Jurkat, Clone E6-1 (cell line): ENCODE data around the gene DENND6B.

Source experiments
- DNase-seq: peaks from one replicate; pipeline ENCODE4 v3.0.0-alpha.2; 2011; ENCODE audit warnings: low read depth, low spot score
- H3K4me3 ChIP-seq: 2 replicates; pipeline ENCODE4 v1.5.1; 2011; ENCODE audit warnings: mild to moderate bottlenecking, low read length, control low read depth, moderate library complexity

Gene DENND6B

GRCh38 chr22:50305923-50306566 lies 20.8 kb downstream of the DENND6B start:
- no peak overlapping the region for H3K4me3 ChIP-seq
- no peak for DNase-seq

DNA sequence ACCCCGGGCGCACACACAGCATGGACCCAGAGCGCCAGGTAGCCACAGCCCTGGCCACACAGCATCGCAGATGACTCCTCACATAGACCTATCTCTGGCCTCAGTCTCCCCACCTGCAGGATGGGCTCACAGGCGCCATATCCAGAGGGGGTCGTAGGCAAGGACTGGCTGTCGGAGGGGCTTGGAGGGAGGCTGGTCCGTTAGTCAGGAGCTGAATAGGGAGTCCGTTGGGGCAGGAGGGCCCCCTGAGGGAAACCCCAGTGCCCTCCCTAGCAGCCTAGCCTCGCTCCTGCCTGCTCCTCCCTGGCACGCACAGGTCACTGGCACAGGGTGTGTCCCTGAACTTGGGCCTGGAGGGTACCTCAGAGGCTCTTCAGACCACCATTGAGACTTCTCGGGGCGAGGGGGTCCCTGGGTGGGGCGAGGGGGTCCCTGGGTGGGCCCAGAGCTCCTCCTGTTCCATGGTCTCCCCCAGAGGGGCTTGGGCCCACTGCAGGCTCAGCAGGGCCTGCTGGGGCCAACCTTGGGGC lies 21.4 kb downstream of the DENND6B start:
- no peak overlapping the region for H3K4me3 ChIP-seq
- DNase-seq: no peak

DNA sequence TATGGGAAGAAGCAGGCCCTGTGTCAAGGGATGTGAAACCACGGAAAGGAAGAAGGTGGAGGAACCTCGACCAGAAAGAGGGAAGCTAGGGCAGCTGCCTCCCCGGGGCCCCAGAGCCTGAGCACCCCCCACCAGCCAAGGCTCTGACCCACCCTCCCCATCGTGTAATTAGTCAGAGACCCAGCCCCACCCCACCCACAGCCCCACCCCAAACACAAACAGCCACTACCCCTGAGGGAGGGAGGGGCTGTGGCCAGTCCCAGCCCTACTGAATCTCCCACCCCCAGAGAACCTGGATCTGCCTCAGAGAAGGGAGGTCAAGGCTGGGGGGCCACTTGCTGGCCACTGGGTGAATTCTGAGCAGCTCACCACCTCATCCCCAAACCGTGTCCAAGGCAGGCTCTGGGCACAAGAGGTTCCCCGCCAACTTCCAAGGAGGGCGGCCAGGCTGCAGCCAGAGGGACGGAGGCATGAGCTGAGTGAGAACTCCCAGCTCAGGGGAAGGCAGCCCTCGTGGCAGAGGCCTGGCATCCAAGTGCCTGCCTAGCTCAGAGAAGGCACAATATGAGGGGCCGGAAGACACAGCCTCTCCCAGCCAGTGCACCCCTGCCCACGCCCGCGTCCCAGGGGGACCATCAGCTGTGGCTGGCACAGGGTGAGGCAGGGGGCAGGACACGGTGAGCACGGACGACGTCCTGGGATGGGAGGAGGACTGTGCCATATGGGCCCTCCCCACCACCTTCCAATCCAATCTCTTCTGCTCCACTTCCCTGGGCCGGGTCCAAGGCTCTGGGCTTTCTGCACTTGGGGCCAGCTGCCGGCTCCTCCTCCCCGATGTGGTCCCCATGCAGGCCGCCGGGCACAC lies 22.1 kb downstream of the DENND6B start:
- no peak overlapping the region for H3K4me3 ChIP-seq
- DNase-seq: no peak

DNA sequence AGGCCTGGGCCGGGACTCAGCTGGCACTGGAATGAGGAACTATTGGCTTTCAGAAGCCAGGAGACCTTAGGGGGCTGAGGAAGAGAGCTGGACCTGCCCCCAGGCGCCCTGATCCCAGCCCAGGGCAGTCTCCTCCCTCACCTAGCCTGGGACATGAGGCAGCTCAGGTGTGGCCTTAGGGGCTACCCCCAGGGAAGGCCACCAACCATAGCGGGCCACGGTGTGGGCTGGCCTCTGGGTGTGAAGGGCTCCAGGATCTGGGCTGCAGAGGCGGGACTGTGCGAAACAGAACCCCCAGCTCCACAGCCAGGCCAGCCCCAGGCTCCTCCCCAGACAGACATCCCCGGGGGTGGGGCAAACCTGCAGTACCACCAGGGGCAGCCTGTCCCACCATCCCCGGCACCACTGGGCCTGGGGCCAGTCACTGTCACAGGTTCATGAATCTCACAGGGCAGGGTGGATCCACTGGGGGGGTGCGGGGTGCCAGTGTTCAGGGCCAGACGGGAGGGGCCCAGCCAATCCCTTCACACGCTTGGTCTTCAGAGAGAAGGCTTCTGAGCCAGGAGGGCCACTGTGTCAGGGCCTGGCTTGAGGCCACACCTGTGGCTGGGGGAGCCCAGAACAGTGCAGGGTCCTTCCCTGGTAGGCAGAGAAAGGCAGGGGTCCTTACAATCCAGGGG lies 22.8 kb downstream of the DENND6B start:
- no peak for DNase-seq

DNA sequence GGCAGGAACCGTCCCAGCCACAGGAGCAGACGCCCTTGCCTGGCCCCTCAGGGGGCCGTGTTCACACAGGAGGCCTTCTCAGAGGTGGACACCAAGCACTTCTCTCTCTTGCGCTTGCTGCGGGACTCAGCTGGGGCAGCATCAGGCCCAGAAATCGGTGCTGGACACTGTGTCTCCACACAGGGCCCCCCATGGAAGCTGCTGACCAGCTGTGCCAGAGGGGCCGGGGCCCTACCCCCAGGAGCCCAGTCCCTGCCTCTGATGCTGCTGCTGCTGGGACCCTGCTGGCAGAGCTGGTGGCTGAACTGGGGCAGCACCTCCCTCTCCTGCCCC lies 23.3 kb downstream of the DENND6B start:
- DNase-seq: no peak
- no peak overlapping the region for H3K4me3 ChIP-seq

More for the DNA sequence above, 22.8 kb downstream of the DENND6B start:
- H3K4me3 ChIP-seq: no peak overlapping the region

DNA sequence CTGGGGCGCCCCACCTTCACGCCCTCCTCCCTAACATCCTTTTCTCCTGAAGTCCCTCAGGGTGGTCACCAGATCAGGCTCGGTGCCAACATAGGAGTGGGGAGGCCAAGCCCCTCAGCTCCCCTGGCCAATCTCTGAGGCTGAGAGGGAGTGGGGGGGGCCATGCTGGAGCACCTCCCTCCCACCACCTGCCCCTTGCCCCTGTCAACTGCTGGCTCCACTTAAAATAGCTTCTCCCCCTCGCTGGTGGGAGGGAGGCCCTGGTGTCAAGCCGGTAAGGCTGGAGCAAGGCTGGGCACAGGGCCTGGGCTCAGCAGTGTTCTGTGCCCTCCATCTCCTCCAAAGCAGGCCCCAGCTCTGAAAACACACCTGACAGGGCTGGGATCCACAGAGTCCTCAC lies 24.2 kb downstream of the DENND6B start:
- no peak overlapping the region for H3K4me3 ChIP-seq
- no peak for DNase-seq

- no peak overlapping the region for H3K4me3 ChIP-seq
Measured at GRCh38 chr22:50302041-50302541, 24.7 kb downstream of the DENND6B start.

DNA sequence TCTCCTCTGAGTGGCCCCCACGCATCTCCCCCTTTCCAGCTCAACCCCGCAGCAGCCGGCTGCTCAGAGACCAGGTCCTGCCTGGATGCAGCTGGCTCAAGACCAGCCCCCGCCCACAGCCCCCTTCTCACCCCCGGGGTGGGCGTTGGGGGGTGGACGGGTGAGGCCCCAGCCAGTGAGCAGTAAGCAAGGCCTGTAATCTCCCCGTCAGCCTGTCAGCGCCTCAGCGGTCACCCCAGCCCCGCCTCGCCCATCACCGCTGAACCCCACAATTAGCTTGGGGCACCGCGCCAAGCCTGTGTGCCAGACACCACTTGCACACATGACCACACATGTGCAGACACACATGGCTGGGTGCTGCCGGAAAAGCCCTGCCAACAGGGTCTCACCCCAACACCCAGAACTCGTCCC lies 25.2 kb downstream of the DENND6B start:
- H3K4me3 ChIP-seq: no peak overlapping the region
- no peak for DNase-seq

More at GRCh38 chr22:50302041-50302541, 24.7 kb downstream of the DENND6B start:
- DNase-seq: no peak

DNA sequence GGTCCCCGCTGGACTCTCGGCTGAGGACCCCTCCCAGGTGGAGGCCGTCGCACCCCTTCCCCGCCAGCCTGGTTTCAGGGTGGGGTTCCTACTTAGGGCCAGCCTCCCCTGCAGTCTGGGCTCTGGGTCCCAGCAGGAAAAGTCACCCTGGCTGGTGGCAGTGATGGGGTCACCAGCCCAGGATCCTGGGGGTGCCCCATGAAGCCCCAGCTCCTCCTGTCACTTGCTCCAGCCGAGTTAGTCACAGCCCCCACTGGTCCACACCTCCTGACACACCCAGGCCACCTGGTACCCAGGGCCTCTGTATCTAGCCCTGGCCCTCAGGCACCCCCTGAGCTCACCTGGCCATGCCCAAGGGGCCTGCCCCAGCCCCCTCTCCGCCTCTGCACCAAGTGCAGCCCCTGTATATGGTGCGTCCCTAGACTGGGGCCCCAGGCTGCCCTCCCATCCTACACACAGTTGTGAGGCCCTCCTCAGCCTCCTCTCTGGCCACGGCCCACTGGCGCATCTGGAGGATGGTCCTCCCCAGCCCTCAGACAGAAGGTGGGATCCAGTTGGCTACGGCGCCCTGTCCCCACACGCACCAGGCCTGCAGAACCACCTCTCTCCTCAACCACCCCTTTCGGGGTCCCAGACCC lies 26.1 kb downstream of the DENND6B start:
- no peak for DNase-seq
- H3K4me3 ChIP-seq: no peak overlapping the region

DNA sequence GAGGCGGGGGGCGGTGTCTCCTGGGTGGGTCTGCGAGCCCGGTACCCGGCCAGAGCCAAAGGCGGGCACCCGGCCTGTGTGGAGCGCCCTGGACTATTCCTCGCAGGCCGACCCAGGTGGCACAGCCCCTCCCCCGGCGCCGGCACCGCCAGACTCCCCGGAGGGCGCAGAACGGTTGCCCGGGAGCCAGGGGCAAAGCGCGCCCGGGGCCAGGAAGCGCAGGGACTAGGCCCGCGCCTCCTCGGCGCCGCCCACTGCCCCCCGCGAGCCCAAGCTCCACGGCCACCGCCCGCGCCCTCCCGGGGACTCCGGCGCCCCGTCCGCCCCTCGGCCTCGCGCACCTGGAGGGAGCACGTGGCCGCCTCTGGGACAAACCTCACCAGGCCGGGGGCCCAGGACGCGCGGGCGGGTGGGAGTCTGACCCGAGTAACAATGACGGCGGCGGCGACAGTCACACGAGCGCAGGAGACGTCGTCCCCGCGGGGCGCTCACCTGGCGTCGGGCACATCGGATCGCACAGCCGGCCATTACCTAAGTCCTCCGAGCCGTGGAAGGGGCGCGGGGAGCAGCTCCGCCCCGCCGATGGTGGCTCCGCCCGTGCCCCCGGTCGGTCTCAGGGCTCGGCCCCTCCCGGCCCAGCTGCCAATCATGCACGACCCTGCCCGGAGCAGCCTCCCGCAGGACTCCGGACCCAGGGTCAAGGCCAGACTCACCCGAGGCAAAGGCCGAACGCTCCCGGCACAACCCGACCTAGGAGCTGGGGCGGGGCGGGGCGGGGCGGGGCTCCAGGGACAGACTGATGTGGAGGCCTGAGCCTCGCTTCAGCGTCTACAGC lies 26.8 kb downstream of the DENND6B start:
- no peak for DNase-seq
- no peak overlapping the region for H3K4me3 ChIP-seq

DNA sequence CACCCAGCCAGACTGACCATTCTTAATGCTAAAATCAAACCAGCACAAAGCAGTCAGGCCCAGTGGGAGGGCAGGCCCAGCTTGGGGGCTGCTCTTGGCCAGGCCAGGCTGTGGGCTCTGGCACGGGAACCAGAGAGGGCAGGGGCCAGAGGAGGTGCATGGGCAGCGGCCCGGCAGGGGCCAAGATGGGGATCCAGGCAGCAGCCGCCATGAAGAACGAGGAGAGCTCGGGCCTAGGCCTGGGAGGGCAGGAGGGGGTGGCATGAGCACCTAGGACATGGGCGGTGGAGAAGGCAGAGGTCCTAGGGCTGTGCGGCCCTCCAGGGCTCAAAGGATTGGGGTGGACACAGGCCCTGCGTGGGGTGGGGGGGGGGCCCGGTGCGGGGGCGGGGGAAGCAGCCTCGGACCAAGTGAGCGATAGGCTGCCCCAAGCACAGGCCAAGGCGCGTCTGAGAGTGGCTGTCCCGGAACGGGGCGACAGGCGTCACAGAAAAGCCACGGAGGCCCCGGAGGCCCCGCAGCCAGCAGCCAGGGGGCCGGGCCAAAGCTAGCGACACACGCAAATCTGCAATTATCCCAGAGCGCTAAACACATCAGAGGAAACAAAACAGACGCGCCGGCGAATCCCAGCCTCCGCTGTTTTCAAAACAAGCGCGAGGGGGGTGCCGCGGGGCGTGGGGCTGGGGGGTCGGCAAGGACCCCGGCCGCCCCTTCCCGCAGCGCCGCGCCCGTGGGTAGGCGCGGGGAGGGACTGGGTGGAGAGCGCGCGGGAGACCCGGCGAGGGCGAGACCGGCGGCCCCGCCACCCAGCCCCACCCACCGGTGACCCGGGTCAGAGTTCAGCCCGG lies 27.7 kb downstream of the DENND6B start:
- H3K4me3 ChIP-seq: no peak overlapping the region

DNA sequence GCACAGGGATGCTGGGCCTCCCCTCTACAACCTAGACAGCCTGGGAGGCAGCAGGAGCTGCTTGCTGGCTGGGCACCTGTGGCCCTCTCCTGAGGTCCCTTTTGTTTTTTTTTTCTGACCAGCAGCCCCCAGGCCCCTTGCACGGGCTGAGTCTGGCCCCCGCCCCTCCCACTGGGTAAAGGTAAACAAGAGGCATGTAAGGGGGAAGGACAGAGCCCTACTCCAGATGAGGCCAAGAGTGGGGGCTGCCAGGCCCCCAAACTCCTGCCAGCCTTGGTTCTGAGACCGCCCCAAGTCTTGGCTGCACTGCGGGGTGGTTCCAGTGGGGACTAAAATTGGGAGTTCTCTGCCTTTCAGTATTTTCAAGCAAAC lies 28.6 kb downstream of the DENND6B start:
- no peak overlapping the region for H3K4me3 ChIP-seq
- DNase-seq: no peak

More for the DNA sequence above, 27.7 kb downstream of the DENND6B start:
- no peak for DNase-seq

GRCh38 chr22:50297510-50298265 lies 29.1 kb downstream of the DENND6B start:
- no peak for DNase-seq
- H3K4me3 ChIP-seq: no peak overlapping the region

DNA sequence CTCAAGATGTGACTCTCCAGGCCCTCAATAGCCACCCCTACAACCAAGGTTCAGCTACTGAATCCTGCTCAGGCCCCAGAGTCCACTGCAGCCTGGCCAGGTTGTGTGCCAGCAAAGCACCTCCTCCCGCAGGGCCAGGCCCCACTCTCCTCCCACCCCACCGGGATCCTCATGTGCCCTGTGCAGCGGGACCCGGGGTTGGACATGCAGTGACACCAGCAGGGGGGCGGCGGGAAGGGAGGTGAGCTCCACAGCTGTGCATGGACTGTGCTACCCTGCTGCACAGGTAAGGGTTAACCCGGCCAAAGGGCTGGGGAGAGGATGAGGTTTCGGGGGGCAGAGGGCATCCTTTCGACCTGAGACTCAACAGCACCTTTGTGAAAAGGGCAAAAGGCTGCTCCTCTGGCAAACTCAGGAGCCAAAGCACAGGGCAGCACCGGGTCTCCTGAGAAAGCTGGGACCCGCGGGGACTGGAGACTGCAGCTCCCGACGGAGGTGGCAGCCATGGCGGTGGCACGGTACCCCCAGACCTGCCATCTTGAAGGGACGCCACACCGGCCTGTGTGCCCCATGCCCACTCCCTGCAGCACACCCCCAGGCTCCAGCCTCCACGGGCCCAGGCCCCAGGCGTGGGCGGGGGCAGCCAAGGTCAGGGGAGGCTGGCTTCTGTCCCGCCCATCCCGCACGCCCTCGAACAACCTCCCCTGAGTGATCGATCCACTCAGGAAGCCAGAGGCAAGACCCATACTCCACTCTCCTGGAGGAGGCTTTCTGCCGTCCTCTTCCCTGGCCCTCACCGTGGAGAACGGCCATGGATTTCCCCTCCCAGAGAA lies 29.9 kb downstream of the DENND6B start:
- no peak overlapping the region for H3K4me3 ChIP-seq
- no peak for DNase-seq

- no peak for DNase-seq
- H3K4me3 ChIP-seq: no peak overlapping the region
Measured at GRCh38 chr22:50294319-50294656, 32.5 kb downstream of the DENND6B start.
